ENCODE data around the gene PARP6. TPM values are rescaled to one million over a fixed set of nuclear protein-coding genes. Genes with fewer than 3 reads are reported as not detected.

The PARP6 gene
- total and polyA plus RNA-seq, 2 of the 8 experiments (the other 6 are each of a cell fraction or from before 2014, with no cell fraction given): 39.8 to 45.3 TPM

DNA sequence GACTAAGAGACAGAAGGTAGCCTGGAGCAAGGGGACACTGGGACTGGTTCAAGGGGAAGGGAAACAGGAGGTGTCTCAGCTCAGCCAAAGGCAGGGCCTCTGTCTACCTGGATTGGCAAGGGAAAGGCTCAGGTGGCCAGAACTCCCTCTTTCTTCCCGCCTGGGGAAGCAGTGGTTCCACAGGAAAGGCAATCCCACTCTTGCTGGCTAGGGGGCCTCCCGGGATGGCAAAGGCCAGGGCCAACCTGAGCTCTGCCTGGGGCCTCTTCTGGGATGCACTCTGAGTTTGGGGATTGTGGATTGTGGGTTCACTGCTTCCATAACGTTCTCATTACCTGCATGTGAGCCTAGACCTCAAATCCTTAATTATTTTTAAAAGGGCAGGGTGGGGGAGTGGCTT is 13.0 kb upstream of the PARP6 start (continued):
- TF ChIP-seq, protein P1, sequence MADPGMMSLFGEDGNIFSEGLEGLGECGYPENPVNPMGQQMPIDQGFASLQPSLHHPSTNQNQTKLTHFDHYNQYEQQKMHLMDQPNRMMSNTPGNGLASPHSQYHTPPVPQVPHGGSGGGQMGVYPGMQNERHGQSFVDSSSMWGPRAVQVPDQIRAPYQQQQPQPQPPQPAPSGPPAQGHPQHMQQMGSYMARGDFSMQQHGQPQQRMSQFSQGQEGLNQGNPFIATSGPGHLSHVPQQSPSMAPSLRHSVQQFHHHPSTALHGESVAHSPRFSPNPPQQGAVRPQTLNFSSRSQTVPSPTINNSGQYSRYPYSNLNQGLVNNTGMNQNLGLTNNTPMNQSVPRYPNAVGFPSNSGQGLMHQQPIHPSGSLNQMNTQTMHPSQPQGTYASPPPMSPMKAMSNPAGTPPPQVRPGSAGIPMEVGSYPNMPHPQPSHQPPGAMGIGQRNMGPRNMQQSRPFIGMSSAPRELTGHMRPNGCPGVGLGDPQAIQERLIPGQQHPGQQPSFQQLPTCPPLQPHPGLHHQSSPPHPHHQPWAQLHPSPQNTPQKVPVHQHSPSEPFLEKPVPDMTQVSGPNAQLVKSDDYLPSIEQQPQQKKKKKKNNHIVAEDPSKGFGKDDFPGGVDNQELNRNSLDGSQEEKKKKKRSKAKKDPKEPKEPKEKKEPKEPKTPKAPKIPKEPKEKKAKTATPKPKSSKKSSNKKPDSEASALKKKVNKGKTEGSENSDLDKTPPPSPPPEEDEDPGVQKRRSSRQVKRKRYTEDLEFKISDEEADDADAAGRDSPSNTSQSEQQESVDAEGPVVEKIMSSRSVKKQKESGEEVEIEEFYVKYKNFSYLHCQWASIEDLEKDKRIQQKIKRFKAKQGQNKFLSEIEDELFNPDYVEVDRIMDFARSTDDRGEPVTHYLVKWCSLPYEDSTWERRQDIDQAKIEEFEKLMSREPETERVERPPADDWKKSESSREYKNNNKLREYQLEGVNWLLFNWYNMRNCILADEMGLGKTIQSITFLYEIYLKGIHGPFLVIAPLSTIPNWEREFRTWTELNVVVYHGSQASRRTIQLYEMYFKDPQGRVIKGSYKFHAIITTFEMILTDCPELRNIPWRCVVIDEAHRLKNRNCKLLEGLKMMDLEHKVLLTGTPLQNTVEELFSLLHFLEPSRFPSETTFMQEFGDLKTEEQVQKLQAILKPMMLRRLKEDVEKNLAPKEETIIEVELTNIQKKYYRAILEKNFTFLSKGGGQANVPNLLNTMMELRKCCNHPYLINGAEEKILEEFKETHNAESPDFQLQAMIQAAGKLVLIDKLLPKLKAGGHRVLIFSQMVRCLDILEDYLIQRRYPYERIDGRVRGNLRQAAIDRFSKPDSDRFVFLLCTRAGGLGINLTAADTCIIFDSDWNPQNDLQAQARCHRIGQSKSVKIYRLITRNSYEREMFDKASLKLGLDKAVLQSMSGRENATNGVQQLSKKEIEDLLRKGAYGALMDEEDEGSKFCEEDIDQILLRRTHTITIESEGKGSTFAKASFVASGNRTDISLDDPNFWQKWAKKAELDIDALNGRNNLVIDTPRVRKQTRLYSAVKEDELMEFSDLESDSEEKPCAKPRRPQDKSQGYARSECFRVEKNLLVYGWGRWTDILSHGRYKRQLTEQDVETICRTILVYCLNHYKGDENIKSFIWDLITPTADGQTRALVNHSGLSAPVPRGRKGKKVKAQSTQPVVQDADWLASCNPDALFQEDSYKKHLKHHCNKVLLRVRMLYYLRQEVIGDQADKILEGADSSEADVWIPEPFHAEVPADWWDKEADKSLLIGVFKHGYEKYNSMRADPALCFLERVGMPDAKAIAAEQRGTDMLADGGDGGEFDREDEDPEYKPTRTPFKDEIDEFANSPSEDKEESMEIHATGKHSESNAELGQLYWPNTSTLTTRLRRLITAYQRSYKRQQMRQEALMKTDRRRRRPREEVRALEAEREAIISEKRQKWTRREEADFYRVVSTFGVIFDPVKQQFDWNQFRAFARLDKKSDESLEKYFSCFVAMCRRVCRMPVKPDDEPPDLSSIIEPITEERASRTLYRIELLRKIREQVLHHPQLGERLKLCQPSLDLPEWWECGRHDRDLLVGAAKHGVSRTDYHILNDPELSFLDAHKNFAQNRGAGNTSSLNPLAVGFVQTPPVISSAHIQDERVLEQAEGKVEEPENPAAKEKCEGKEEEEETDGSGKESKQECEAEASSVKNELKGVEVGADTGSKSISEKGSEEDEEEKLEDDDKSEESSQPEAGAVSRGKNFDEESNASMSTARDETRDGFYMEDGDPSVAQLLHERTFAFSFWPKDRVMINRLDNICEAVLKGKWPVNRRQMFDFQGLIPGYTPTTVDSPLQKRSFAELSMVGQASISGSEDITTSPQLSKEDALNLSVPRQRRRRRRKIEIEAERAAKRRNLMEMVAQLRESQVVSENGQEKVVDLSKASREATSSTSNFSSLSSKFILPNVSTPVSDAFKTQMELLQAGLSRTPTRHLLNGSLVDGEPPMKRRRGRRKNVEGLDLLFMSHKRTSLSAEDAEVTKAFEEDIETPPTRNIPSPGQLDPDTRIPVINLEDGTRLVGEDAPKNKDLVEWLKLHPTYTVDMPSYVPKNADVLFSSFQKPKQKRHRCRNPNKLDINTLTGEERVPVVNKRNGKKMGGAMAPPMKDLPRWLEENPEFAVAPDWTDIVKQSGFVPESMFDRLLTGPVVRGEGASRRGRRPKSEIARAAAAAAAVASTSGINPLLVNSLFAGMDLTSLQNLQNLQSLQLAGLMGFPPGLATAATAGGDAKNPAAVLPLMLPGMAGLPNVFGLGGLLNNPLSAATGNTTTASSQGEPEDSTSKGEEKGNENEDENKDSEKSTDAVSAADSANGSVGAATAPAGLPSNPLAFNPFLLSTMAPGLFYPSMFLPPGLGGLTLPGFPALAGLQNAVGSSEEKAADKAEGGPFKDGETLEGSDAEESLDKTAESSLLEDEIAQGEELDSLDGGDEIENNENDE (IDR thresholded peaks at IDR 0.05; ENCODE audit: insufficient replicate concordance, low read length): no peak
- TF ChIP-seq HDAC2 (IDR thresholded peaks at IDR 0.05; ENCODE audit: borderline replicate concordance in 1 of 2, low read depth in 2 of 2, low read length in 2 of 2) (no peak), JUN (IDR thresholded peaks at IDR 0.05; ENCODE audit: low read depth, low read length) (no peak), RBBP5 (IDR thresholded peaks at IDR 0.05; ENCODE audit: borderline replicate concordance, low read depth, low read length) (no peak)

Measured in H1 (cell line).